Measurements from ENCODE around the gene RGS19. TPM values are rescaled to one million over a fixed set of nuclear protein-coding genes. Genes with fewer than 3 reads are reported as not detected.

The RGS19 gene
- total RNA-seq, 1 donor from 2014 or later = 7.6 TPM

DNA sequence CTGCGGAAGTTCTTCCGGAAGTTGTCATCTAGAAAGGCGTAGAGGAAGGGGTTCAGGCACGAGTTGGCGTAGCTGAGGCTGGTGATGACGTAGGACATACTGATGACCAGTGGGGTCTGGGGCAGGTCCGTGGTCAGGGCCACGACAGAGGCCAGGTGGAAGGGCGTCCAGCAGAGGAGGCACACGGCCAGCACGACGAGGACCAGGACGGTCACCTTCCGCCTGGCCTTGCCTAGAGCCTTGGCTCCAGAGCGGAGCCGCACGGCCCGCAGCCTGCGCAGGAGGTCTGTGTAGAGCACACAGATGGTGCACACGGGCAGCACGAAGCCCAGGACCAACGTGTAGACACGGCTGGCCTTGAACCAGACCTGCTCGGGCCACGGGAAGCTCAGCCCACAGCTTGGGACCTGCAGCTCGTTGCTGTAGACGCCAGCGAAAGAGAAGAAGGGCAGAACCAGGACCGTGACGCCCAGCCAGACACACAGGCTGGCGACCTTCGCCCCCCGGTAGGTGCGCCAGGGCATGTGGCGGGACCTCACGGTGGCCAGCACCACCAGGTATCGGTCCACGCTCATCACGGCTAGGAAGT is 26.6 kb upstream of the RGS19 start:
- H3K4me1 Mint-ChIP-seq (ENCODE audit: low read depth) = peaks cover 10% of the 10 kb centered on the region
- TF ChIP-seq, protein P1, sequence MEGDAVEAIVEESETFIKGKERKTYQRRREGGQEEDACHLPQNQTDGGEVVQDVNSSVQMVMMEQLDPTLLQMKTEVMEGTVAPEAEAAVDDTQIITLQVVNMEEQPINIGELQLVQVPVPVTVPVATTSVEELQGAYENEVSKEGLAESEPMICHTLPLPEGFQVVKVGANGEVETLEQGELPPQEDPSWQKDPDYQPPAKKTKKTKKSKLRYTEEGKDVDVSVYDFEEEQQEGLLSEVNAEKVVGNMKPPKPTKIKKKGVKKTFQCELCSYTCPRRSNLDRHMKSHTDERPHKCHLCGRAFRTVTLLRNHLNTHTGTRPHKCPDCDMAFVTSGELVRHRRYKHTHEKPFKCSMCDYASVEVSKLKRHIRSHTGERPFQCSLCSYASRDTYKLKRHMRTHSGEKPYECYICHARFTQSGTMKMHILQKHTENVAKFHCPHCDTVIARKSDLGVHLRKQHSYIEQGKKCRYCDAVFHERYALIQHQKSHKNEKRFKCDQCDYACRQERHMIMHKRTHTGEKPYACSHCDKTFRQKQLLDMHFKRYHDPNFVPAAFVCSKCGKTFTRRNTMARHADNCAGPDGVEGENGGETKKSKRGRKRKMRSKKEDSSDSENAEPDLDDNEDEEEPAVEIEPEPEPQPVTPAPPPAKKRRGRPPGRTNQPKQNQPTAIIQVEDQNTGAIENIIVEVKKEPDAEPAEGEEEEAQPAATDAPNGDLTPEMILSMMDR (IDR thresholded peaks at IDR 0.05; ENCODE audit: unreplicated experiment) = no peak
- peaks cover 38% of the 10 kb centered on the region for H3K27me3 Mint-ChIP-seq
- no peaks in the 10 kb centered on the region for H3K36me3 Mint-ChIP-seq (ENCODE audit: insufficient read depth)
- no peak overlapping the region for H3K4me3 Mint-ChIP-seq (ENCODE audit: low read depth)
- no peaks in the 10 kb centered on the region for H3K9me3 Mint-ChIP-seq (ENCODE audit: low read depth)
- DNase-seq (ENCODE audit: low spot score, unreplicated experiment) = no peak
- no peak overlapping the region for H3K27ac Mint-ChIP-seq

DNA sequence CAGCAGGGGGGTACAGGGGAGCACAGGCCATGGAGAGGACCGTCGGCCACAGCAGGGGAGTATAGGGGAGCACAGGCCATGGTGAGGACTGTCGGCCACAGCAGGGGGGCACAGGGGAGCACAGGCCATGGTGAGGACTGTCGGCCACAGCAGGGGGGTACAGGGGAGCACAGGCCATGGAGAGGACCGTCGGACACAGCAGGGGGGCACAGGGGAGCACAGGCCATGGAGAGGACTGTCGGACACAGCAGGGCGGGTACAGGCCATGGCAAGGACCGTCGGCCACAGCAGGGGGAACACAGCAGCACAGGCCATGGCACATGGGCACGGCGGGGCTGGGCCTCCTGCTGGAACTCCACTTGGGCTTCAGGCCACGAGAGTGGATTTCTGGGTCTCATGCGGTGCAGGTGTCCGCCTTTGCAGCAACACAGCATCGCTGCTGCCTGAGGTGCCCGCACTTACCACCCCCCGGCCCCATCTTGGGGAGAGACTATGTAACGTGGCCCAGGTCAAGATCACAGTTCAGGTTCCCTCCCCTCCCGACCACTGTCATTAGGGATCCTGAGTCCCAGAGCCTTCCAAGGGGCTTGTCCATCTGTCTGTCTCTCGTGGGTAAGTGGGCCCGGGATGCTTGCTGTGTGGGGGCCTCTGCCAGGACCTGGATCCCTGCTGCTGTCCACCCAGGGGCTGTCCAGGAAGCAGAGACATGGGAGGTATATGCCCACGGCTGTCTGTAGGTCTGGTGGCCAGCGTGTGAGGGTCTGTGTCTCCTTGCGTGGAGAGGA is 25.5 kb upstream of the RGS19 start:
- no peak overlapping the region for H3K4me3 Mint-ChIP-seq (ENCODE audit: low read depth)
- no peaks in the 10 kb centered on the region for H3K9me3 Mint-ChIP-seq (ENCODE audit: low read depth)
- peaks cover 10% of the 10 kb centered on the region for H3K4me1 Mint-ChIP-seq (ENCODE audit: low read depth)
- DNase-seq (ENCODE audit: low spot score, unreplicated experiment) = no peak
- H3K27ac Mint-ChIP-seq = no peak overlapping the region
- H3K36me3 Mint-ChIP-seq (ENCODE audit: insufficient read depth) = no peaks in the 10 kb centered on the region
- H3K27me3 Mint-ChIP-seq = peaks cover 47% of the 10 kb centered on the region
- TF ChIP-seq, protein P1 (IDR thresholded peaks at IDR 0.05; ENCODE audit: unreplicated experiment) = no peak

DNA sequence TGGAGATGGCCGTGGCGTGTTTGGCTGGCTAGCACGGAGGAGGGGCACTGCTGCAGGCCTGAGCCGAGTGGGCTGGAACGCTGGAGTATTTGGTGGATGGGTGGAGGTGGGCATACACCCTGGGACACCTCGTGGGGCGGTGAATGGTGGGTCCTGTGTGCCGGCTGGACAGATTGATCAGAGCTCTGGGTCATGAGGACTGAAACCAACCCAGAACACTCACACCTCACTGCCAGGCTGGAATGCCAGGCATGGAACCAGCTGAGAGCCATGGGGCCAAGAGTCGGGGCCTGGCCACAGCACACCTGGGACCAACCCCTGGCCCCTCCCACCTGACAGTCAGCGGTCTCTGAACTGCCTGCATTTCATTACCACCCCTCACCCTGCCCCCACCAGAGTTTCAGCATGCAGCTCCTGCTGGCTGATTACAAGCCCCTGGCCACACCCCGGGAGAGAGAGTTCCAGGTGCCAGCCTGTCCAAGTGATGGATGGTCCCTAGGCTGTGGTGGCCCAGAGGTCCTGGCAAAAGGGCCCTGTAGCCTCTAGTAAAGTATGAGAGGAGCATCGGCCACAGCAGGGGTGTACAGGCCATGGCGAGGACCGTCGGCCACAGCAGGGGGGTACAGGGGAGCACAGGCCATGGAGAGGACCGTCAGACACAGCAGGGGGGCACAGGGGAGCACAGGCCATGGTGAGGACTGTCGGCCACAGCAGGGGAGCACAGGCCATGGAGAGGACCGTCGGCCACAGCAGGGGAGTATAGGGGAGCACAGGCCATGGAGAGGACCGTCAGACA is 24.8 kb upstream of the RGS19 start:
- Mint-ChIP-seq H3K4me3 (ENCODE audit: low read depth) (no peak overlapping the region), H3K27me3 (peaks cover 47% of the 10 kb centered on the region), H3K36me3 (ENCODE audit: insufficient read depth) (no peaks in the 10 kb centered on the region), H3K9me3 (ENCODE audit: low read depth) (no peaks in the 10 kb centered on the region), H3K4me1 (ENCODE audit: low read depth) (peaks cover 10% of the 10 kb centered on the region), H3K27ac (no peak overlapping the region)
- no peak for DNase-seq (ENCODE audit: low spot score, unreplicated experiment)
- TF ChIP-seq, protein P1 (IDR thresholded peaks at IDR 0.05; ENCODE audit: unreplicated experiment) = no peak

DNA sequence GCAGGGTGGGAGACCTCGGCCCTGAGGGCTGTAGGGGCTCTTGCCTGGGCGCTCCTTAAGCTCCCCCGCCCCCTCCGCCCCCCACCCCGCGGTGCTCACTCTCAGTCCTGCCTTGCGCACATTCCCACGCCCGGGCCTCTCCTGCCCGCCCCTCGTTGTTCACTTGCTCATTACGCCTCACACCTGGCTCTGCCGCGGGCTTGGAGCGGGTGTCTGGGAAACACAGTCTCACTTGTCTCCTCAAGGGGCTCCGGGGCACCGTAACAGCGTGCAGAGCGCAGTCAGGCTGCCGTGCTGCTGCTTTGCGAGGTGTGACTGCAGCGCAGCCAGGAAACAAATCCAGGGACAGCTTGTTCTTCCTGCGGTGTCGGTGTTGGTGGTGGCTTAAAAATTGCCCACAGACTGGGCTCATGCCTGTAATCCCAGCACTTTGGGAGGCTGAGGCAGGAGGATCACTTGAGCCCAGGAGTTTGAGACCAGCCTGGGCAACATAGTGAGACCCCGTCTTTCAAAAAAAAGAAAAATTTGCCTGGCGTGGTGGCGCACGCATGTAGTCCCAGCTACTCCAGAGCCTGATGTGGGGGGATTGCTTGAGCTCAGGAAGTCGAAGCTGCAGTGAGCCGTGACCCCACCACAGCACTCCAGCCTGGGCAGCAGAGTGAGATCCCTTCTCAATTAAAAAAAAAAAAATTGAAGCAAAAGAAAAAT is 23.5 kb upstream of the RGS19 start:
- Mint-ChIP-seq H3K4me1 (ENCODE audit: low read depth) (peaks cover 10% of the 10 kb centered on the region), H3K27me3 (peaks cover 42% of the 10 kb centered on the region), H3K9me3 (ENCODE audit: low read depth) (no peaks in the 10 kb centered on the region), H3K36me3 (ENCODE audit: insufficient read depth) (no peaks in the 10 kb centered on the region), H3K27ac (no peak overlapping the region), H3K4me3 (ENCODE audit: low read depth) (peak overlapping the region; percentile 68)
- TF ChIP-seq, protein P1 (IDR thresholded peaks at IDR 0.05; ENCODE audit: unreplicated experiment) = no peak
- no peak for DNase-seq (ENCODE audit: low spot score, unreplicated experiment)
